GM12801 (cell line): ENCODE measurements around the gene TLR10.

Experiments used
- CTCF ChIP-seq: IDR thresholded peaks from one replicate; pipeline ENCODE4 v1.5.1; 2011; ENCODE audit warnings: control low read depth; ENCODE audit not compliant: insufficient read length; ENCODE audit errors: extremely low read depth

The TLR10 gene

GRCh38 chr4:38820329-38821061 lies 37.7 kb upstream of the TLR10 start:
- no peak for TF ChIP-seq CTCF

- TF ChIP-seq CTCF, result no peak
Measured at GRCh38 chr4:38819569-38819968, 36.8 kb upstream of the TLR10 start.

GRCh38 chr4:38818441-38818976 lies 35.7 kb upstream of the TLR10 start:
- no peak for TF ChIP-seq CTCF

- TF ChIP-seq CTCF, result no peak
Measured at GRCh38 chr4:38815885-38816782, 33.3 kb upstream of the TLR10 start.

GRCh38 chr4:38814386-38814785 lies 31.6 kb upstream of the TLR10 start:
- no peak for TF ChIP-seq CTCF

- no peak for TF ChIP-seq CTCF
Measured at GRCh38 chr4:38811297-38811696, 28.5 kb upstream of the TLR10 start.

GRCh38 chr4:38805530-38806145 lies 22.8 kb upstream of the TLR10 start:
- no peak for TF ChIP-seq CTCF
